Islet of Langerhans (tissue), 1 donor: Measurements from ENCODE around the gene KCTD5.

Experiments
- FAIRE-seq: peaks from one replicate; lab custom pipeline; 2011; peaks lifted over from hg19 to GRCh38; lab: Jason Lieb, UNC

KCTD5 gene

DNA sequence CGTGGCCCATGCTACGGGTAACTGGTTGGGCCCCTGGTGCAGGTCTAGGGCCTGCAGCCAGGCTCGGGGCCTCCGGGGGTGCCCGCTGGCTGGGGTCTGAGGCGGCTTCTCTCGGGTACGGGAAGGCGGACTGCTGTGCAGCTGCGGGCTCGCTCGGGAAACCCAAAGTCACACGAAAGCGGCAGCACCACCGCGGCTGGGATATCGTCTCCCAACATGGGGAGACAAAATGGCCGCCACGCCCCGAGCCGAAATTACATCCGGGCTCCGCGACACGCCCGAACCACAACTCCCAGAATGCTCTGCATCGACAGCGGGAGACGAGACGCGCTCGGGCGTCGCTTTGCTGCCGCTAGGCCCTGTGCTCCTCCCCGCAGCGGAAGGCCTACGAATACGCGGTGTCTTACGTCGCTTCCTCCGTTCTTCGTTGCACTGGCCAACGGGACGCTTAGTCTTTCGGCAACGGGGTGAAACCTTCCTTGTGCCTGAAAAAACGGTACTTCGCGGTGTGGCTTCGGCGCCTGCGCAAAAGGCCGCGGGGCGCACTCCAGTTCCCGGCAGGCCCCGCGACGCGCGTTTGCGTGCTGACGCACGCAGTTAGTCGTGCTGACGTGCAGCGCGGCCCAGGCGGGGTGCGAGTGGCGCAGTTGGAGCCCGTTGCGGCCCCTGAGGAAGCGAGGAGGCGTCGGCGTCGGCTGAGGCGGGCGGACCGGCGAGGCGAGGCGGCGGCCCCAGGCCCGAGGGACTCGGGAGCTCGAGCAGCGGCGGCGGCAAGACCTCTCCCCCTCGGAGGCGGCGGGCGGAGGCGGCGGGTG lies 69.9 kb downstream of the KCTD5 start, which contains the start of gene SRRM2:
Gene SRRM2, plus strand, starts transcription at position 604 of the 815 bp plus-strand sequence. CDS start 3,727 bp downstream, outside the sequence.
- no peak for FAIRE-seq

DNA sequence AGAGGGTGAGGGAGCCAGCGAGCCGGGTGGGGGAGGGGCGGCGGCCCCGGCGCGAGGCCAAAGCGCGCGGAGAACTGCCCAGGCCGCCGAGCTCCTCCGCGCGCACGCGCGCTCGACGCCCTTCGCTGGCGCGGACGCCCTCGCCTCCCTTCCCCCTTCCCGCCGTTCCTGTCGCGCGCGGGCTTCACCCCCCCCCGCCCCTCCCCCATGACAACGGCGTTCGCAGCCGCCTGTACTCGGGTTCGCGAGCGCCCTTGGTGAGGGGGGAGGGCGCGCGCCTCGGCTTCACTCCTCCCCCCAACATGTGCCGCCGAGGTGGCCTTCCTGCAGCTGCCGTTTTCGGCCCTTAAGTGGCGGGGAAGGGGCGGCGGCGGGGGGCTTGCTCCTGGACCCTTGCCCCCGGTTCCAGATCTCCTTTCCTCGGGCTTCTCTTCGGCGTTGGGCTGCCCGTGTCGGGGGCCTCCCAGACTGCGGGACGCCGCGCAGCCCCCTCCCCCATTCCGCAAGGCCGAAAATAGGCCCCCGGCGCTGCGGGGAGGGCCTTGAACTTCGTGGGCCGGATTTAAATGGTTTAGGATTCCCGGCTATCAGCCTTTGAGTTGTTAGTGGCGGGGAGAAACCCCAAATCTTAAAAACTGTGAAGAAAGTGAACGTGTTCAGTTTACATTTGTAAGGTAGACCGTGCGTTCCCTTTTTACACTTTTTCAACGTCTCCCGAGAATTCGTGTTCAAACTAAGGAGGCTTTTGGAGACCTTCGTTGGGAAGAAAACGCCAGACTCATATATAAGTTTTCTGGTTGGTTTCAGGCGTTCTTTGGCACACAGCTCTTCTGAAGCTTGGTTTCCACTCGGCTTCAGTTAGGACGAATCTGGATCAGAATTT lies 70.8 kb downstream of the KCTD5 start:
- no peak for FAIRE-seq

DNA sequence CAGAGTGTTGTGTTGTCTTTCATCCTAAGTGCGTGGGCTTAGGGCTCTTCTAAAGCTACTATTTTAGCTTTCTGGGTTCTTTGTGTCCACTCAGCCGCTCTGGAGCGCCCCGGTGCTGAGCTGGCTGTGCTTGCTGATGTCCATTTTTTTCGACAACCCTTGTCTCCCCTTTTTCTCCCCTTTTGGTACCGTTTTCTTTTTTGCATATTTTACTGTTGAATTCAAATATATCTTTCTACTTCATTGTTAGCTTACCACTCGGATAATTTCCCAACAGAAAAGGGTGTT lies 71.4 kb downstream of the KCTD5 start:
- no peak for FAIRE-seq

DNA sequence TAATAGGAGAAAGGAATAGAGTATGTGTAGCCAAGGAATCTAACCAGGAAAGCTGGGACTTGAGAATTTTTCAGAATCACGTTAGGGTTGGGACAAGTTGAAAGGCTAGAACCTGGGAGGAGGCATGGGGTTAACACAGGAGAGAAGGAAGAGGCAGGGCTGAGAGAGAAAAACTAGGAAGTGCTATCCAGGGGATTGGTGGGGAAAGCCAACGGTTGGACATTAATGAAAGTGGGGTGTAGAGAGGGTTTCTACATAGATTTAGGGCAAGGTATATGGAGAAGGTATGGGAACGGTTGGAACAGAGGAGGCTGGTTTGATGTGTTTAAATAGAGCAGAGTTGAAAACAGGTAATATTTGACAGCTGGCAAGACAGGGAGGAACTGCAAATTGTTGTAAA lies 72.8 kb downstream of the KCTD5 start:
- FAIRE-seq: no peak

DNA sequence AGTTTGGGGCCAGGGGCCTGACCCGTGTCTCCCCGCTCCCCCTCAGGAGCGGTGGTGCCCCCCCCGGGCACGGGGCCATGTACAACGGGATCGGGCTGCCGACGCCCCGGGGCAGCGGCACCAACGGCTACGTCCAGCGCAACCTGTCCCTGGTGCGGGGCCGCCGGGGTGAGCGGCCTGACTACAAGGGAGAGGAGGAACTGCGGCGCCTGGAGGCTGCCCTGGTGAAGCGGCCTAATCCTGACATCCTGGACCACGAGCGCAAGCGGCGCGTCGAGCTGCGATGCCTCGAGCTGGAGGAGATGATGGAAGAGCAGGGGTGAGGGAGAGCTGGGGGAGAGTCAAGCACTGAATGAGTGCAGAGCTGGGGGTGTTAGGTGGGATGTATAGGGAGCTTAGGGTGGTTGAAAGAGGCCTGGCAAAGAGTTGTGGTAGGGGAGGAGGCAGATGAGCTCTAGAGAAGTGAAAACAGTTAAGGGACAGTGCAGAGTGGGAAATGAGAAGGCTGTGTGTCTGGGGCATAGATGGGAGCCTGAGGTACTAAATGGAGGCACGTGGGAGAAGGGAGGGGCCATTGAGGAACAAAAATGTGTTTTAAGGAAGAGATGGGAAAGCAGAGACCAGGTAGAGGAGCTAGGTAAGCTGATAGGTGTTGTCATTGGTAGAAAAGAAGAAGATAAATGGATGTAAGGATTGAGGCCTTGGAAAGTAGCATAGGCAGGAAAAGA lies 74.1 kb downstream of the KCTD5 start:
- no peak for FAIRE-seq

DNA sequence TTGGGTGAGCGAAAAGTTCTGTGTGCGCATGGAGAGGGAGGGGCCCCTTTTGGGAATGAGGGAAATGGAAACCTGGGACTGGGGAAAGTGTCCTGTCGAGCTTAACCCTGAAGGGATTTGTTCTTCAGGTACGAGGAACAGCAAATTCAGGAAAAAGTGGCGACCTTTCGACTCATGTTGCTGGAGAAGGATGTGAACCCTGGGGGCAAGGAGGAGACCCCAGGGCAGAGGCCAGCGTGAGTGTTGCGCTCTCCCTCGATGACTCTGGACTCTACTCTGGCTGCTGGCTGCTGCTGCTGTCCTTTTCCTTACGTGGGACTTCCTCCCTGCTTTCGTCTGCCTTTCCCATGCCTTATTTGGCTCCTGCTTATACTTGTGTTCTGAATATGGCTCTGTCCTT lies 75.0 kb downstream of the KCTD5 start:
- no peak for FAIRE-seq
